ENCODE results near the gene L3MBTL4. TPM values are rescaled to one million over a fixed set of nuclear protein-coding genes. Genes with fewer than 3 reads are reported as not detected.

L3MBTL4 gene
- total and polyA plus RNA-seq, 10 of the 15 experiments (the other 5 are each of a cell fraction or from before 2014, with no cell fraction given), result 1.3 to 8.7 (median 3.8) TPM

- TF ChIP-seq, protein P1, sequence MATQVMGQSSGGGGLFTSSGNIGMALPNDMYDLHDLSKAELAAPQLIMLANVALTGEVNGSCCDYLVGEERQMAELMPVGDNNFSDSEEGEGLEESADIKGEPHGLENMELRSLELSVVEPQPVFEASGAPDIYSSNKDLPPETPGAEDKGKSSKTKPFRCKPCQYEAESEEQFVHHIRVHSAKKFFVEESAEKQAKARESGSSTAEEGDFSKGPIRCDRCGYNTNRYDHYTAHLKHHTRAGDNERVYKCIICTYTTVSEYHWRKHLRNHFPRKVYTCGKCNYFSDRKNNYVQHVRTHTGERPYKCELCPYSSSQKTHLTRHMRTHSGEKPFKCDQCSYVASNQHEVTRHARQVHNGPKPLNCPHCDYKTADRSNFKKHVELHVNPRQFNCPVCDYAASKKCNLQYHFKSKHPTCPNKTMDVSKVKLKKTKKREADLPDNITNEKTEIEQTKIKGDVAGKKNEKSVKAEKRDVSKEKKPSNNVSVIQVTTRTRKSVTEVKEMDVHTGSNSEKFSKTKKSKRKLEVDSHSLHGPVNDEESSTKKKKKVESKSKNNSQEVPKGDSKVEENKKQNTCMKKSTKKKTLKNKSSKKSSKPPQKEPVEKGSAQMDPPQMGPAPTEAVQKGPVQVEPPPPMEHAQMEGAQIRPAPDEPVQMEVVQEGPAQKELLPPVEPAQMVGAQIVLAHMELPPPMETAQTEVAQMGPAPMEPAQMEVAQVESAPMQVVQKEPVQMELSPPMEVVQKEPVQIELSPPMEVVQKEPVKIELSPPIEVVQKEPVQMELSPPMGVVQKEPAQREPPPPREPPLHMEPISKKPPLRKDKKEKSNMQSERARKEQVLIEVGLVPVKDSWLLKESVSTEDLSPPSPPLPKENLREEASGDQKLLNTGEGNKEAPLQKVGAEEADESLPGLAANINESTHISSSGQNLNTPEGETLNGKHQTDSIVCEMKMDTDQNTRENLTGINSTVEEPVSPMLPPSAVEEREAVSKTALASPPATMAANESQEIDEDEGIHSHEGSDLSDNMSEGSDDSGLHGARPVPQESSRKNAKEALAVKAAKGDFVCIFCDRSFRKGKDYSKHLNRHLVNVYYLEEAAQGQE (IDR thresholded peaks at IDR 0.05; ENCODE audit: low read depth, low read length), result no peak
- TF ChIP-seq IKZF2 (IDR thresholded peaks at IDR 0.05), result no peak
- no peak for TF ChIP-seq SMC3 (IDR thresholded peaks at IDR 0.05; ENCODE audit: borderline replicate concordance, low read length)
- no peak for TF ChIP-seq EZH2 (IDR thresholded peaks at IDR 0.05; ENCODE audit: borderline replicate concordance, control insufficient read depth, low read depth, low read length)
Measured at GRCh38 chr18:6200204-6200774, 214.4 kb downstream of the L3MBTL4 start (continued).

- CTCF ChIA-PET, result no interaction called here
- H3K4me2 ChIP-seq (ENCODE audit: control insufficient read depth, insufficient read depth), result no peak overlapping the region
- FAIRE-seq, result no peak
Measured at GRCh38 chr18:6199777-6200176, 214.9 kb downstream of the L3MBTL4 start.

More at GRCh38 chr18:6199777-6200176, 214.9 kb downstream of the L3MBTL4 start:
- Histone ChIP-seq H3K4me1 (ENCODE audit: control insufficient read depth, insufficient read depth, low read length) (no peaks in the 10 kb centered on the region), H3K27me3 (replicated peaks in 1 of 2; ENCODE audit: control insufficient read depth in 2 of 2, insufficient read depth in 2 of 2, low read length in 1 of 2) (no peaks in the 10 kb centered on the region), H3K9ac (ENCODE audit: control insufficient read depth, insufficient read depth, low read length) (no peak overlapping the region), H3K9me3 (replicated peaks; ENCODE audit: control insufficient read depth, insufficient read depth, low read length) (no peaks in the 10 kb centered on the region), H3K36me3 (ENCODE audit: control insufficient read depth in 2 of 2, insufficient read depth in 2 of 2, low read length in 1 of 2) (no peaks in the 10 kb centered on the region), H3K4me3 (no peak overlapping the region), H4K20me1 (ENCODE audit: control insufficient read depth, insufficient read depth) (no peaks in the 10 kb centered on the region), H3K27ac (ENCODE audit: control insufficient read depth, insufficient read depth) (no peak overlapping the region), H3K79me2 (ENCODE audit: control insufficient read depth, insufficient read depth, low read length) (no peaks in the 10 kb centered on the region), H2AFZ (ENCODE audit: control insufficient read depth, low read depth, low read length) (no peak overlapping the region)
- SMC1A ChIA-PET (ENCODE audit: uncharacterized antibody, unreplicated experiment), result interaction anchor here (1.1 to 1.4 kb wide), 2 partner anchors 12 to 29 kb away, joined by 3 read pairs; no protein-coding TSS in a partner anchor
- BruUV-seq (replicated peaks), result no TSS peak
- POLR2A ChIA-PET, result no interaction called here
- DNase-seq (ENCODE audit: low read depth, low spot score), result no peak
- no peak for ATAC-seq
- RAD21 ChIA-PET (ENCODE audit: unreplicated experiment), result no interaction called here
- TF ChIP-seq CHD4 (IDR thresholded peaks at IDR 0.05), result no peak
- TF ChIP-seq SUPT20H (IDR thresholded peaks at IDR 0.05; ENCODE audit: borderline replicate concordance, control insufficient read depth, low read depth, low read length), result no peak
- TF ChIP-seq, protein P2, sequence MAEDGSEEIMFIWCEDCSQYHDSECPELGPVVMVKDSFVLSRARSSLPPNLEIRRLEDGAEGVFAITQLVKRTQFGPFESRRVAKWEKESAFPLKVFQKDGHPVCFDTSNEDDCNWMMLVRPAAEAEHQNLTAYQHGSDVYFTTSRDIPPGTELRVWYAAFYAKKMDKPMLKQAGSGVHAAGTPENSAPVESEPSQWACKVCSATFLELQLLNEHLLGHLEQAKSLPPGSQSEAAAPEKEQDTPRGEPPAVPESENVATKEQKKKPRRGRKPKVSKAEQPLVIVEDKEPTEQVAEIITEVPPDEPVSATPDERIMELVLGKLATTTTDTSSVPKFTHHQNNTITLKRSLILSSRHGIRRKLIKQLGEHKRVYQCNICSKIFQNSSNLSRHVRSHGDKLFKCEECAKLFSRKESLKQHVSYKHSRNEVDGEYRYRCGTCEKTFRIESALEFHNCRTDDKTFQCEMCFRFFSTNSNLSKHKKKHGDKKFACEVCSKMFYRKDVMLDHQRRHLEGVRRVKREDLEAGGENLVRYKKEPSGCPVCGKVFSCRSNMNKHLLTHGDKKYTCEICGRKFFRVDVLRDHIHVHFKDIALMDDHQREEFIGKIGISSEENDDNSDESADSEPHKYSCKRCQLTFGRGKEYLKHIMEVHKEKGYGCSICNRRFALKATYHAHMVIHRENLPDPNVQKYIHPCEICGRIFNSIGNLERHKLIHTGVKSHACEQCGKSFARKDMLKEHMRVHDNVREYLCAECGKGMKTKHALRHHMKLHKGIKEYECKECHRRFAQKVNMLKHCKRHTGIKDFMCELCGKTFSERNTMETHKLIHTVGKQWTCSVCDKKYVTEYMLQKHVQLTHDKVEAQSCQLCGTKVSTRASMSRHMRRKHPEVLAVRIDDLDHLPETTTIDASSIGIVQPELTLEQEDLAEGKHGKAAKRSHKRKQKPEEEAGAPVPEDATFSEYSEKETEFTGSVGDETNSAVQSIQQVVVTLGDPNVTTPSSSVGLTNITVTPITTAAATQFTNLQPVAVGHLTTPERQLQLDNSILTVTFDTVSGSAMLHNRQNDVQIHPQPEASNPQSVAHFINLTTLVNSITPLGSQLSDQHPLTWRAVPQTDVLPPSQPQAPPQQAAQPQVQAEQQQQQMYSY (CRISPR knock-in tag; IDR thresholded peaks at IDR 0.05), result no peak
- TF ChIP-seq POLR2AphosphoS5 (IDR thresholded peaks at IDR 0.05; ENCODE audit: low read length), result no peak
- no peak for TF ChIP-seq ZNF217 (IDR thresholded peaks at IDR 0.05)
- no peak for TF ChIP-seq ZNF274 (IDR thresholded peaks at IDR 0.05; ENCODE audit: insufficient read depth, insufficient read length)
- TF ChIP-seq ATF3 (IDR thresholded peaks at IDR 0.05; ENCODE audit: borderline replicate concordance, extremely low read depth, low read depth, low read length), result no peak
- no peak for TF ChIP-seq HDAC2 (IDR thresholded peaks at IDR 0.05)
- in situ Hi-C loops (cut with MboI), result no loop called here
- intact Hi-C loops (cut with micrococcal nuclease; ENCODE audit: unreplicated experiment), result no loop called here
- 38% methylated on average over 1 of the region's 1 CpG for WGBS (ENCODE audit: insufficient coverage, insufficient replicate concordance, low lambda C conversion rate, missing lambda C conversion rate)
